Liver (tissue), 9 donors: ENCODE data around the gene SLC27A5. TPM values are rescaled to one million over a fixed set of nuclear protein-coding genes. Genes with fewer than 3 reads are reported as not detected.

Source experiments
- DNase-seq: peaks from one replicate; pipeline ENCODE4 v3.0.0-alpha.2; 2017; ENCODE audit warnings: low spot score
- H3K27ac ChIP-seq, 2 donors: one replicate each; pipeline ENCODE4 v1.7.0; 2013; ENCODE audit warnings: inconsistent platforms in 2 of 2, low read length in 2 of 2, control low read depth in 1 of 2, low read depth in 1 of 2, mild to moderate bottlenecking in 1 of 2
- H3K27me3 ChIP-seq, 4 donors: one replicate each; pipeline versions ENCODE4 v1.6.1 to v1.7.0; 2013; ENCODE audit warnings: low read length in 3 of 4, inconsistent platforms in 1 of 4, mild to moderate bottlenecking in 1 of 4, moderate library complexity in 1 of 4; ENCODE audit not compliant: control insufficient read depth in 4 of 4, insufficient read depth in 4 of 4
- H3K36me3 ChIP-seq, 4 donors: one replicate each; pipeline versions ENCODE4 v1.6.1 to v1.7.0; 2013; ENCODE audit warnings: low read length in 3 of 4, mild to moderate bottlenecking in 3 of 4, low read depth in 1 of 4, moderate library complexity in 1 of 4; ENCODE audit not compliant: control insufficient read depth in 4 of 4, insufficient read depth in 3 of 4
- H3K4me1 ChIP-seq, 4 donors: one replicate each; pipeline versions ENCODE4 v1.6.1 to v1.7.0; 2013; ENCODE audit warnings: low read length in 3 of 4, mild to moderate bottlenecking in 3 of 4, moderate library complexity in 1 of 4; ENCODE audit not compliant: control insufficient read depth in 4 of 4, insufficient read depth in 4 of 4
- H3K4me3 ChIP-seq, 3 donors: one replicate each; pipeline versions ENCODE4 v1.6.1 to v1.7.0; 2013; ENCODE audit warnings: low read length in 3 of 3, control low read depth in 1 of 3, low read depth in 1 of 3, mild to moderate bottlenecking in 1 of 3
- H3K9ac ChIP-seq, 2 donors: one replicate each; pipeline ENCODE4 v1.7.0; 2013; ENCODE audit warnings: low read length in 2 of 2, mild to moderate bottlenecking in 2 of 2, moderate library complexity in 2 of 2, control low read depth in 1 of 2, low read depth in 1 of 2
- H3K9me3 ChIP-seq, 4 donors: one replicate each; pipeline versions ENCODE4 v1.6.1 to v1.7.0; 2013; ENCODE audit warnings: low read length in 3 of 4; ENCODE audit not compliant: control insufficient read depth in 4 of 4
- EGR1 ChIP-seq, 2 donors: IDR thresholded peaks; 2 replicates each; pipeline ENCODE4 v1.6.1; 2016 to 2018; ENCODE audit warnings: antibody characterized with exemption in 2 of 2, low read depth in 2 of 2
- FOXA1 ChIP-seq: IDR thresholded peaks from 2 replicates; pipeline ENCODE4 v1.6.1; 2016; ENCODE audit warnings: antibody characterized with exemption
- FOXA2 ChIP-seq: IDR thresholded peaks from 2 replicates; pipeline ENCODE4 v1.6.1; 2016; ENCODE audit warnings: antibody characterized with exemption
- GABPA ChIP-seq, 2 donors: IDR thresholded peaks in 1 of 2; conservative IDR thresholded peaks in 1 of 2; 2 replicates each; pipeline ENCODE4 v1.6.1; 2016; ENCODE audit warnings: antibody characterized with exemption in 2 of 2, mild to moderate bottlenecking in 1 of 2, moderate library complexity in 1 of 2
- HNF4A ChIP-seq, 2 donors: conservative IDR thresholded peaks; 2 replicates each; pipeline ENCODE4 v1.6.1; 2016; ENCODE audit warnings: antibody characterized with exemption in 2 of 2, mild to moderate bottlenecking in 2 of 2
- HNF4G ChIP-seq: IDR thresholded peaks from 2 replicates; pipeline ENCODE4 v1.6.1; 2016; ENCODE audit warnings: antibody characterized with exemption
- JUND ChIP-seq, 2 donors: IDR thresholded peaks; 2 replicates each; pipeline ENCODE4 v1.6.1; 2016; ENCODE audit warnings: antibody characterized with exemption in 2 of 2
- NR2F2 ChIP-seq: IDR thresholded peaks from 2 replicates; pipeline ENCODE4 v1.6.1; 2016; ENCODE audit warnings: antibody characterized with exemption
- RAD21 ChIP-seq, 2 donors: IDR thresholded peaks; 2 replicates each; pipeline ENCODE4 v1.6.1; 2016; ENCODE audit warnings: antibody characterized with exemption in 2 of 2, mild to moderate bottlenecking in 2 of 2
- REST ChIP-seq: IDR thresholded peaks from 2 replicates; pipeline ENCODE4 v1.6.1; 2016; ENCODE audit warnings: antibody characterized with exemption, mild to moderate bottlenecking
- RXRA ChIP-seq, 2 donors: IDR thresholded peaks; 2 replicates each; pipeline ENCODE4 v1.6.1; 2017 to 2018; ENCODE audit warnings: antibody characterized with exemption in 2 of 2, mild to moderate bottlenecking in 1 of 2
- SP1 ChIP-seq: IDR thresholded peaks from 2 replicates; pipeline ENCODE4 v1.6.1; 2018; ENCODE audit warnings: antibody characterized with exemption, mild to moderate bottlenecking
- TAF1 ChIP-seq: conservative IDR thresholded peaks from 2 replicates; pipeline ENCODE4 v1.6.1; 2016; ENCODE audit warnings: antibody characterized with exemption, mild to moderate bottlenecking
- YY1 ChIP-seq: IDR thresholded peaks from 2 replicates; pipeline ENCODE4 v1.6.1; 2016; ENCODE audit warnings: antibody characterized with exemption, mild to moderate bottlenecking
- WGBS: extraction: QIAGEN DNeasy Blood & Tissue Kit; methylation state at CpG from one replicate; pipeline ENCODE4 v1.1.7; 2013; 5-methylcytosine and 5-hydroxymethylcytosine counted together
- polyA plus RNA-seq, 2 donors: library from polyadenylated mRNA; stranded (reverse) in 1 of 2; unstranded in 1 of 2; fragments of 200-250 nt in 1 of 2; fragments of >200 nt in 1 of 2; fragmentation: Nextera tagmentation in 1 of 2; extraction: Ambion mirVana in 1 of 2; gene quantifications; one replicate each; pipeline versions ENCODE4 v1.2.1 to v1.2.3, GENCODE V29; 2013 to 2015
- total RNA-seq, 2 donors: library from RNA; depleted of rRNA; stranded (reverse); fragments of >200 nt; gene quantifications; one replicate each; pipeline ENCODE4 v1.2.3, GENCODE V29; 2014
- TF ChIP-seq, protein P1 (sequence below): IDR thresholded peaks from 2 replicates; pipeline ENCODE4 v1.6.1; 2016; ENCODE audit warnings: antibody characterized with exemption
- TF ChIP-seq, protein P2 (sequence below): fragments of 150-350 bp; IDR thresholded peaks from 2 replicates; pipeline ENCODE4 v1.5.1; 2017; ENCODE audit warnings: improper control_type of control experiment, low read depth, low read length; ENCODE audit not compliant: missing input control
- TF ChIP-seq, protein P3 (sequence below): IDR thresholded peaks from 2 replicates; pipeline ENCODE4 v1.6.1; 2016; ENCODE audit warnings: antibody characterized with exemption
- TF ChIP-seq, protein P4 (sequence below): IDR thresholded peaks from 2 replicates; pipeline ENCODE4 v1.6.1; 2016; ENCODE audit warnings: antibody characterized with exemption
- donor health status: healthy.
- donor health status: healthy.
- donor health status: healthy.
- donor health status: healthy.
- donor health status: healthy.

The SLC27A5 gene
- total and polyA plus RNA-seq, 4 donors, result 31.9 to 395 (median 321) TPM

DNA sequence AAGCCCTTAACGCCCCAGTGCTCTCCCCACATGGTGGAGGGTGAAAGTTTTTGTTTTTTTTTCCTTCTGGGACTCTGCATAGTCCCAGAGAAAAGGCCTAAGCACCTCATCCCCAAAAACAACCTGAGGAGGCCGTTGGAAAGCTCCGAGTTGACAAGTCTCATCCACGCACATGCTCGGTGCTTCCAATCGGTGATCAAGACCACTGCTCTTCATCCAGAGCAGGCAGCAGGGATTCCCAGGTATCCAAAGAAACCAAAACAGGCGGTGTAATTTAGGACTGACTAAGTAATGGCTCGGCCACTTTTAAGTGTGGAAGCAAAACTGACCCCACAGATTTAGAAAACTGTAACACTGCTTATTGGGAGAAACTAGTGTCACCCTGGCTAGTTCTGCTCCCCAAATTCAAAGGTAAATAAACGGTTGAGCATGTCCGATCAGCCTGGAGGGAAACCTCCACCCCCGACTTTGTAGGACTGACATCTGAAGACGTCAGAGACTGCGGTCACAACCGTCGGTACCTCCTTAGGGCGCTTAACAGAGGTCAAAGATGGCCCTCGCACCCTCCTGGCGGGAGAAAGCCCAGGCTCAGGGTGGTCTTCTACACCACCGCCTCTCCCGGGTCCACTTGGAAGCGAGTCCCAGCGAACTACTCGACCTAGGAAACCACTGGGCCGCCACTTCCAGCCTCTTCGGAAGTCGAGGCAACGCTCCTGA is 36.6 kb downstream of the SLC27A5 start:
- no peaks in the 10 kb centered on the region for H3K27me3 ChIP-seq
- DNase-seq, result no peak
- H3K27ac ChIP-seq, result peak overlapping the region; percentile 87 to 88
- TF ChIP-seq, protein P1, sequence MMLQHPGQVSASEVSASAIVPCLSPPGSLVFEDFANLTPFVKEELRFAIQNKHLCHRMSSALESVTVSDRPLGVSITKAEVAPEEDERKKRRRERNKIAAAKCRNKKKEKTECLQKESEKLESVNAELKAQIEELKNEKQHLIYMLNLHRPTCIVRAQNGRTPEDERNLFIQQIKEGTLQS, result no peak
- TF ChIP-seq RAD21 (IDR thresholded peaks at IDR 0.05) (no peak), RXRA (IDR thresholded peaks at IDR 0.05) (no peak), HNF4A (conservative IDR thresholded peaks at IDR 0.05) (no peak), FOXA2 (no peak), GABPA (IDR thresholded peaks at IDR 0.05 in 1 of 2, conservative IDR thresholded peaks at IDR 0.05 in 1 of 2) (no peak), JUND (IDR thresholded peaks at IDR 0.05) (no peak), TAF1 (no peak), YY1 (no peak), REST (no peak), FOXA1 (no peak), NR2F2 (no peak), SP1 (no peak), HNF4G (no peak), EGR1 (IDR thresholded peaks at IDR 0.05; ENCODE audit: low read depth in 2 of 2) (no peak)
- TF ChIP-seq, protein P2, sequence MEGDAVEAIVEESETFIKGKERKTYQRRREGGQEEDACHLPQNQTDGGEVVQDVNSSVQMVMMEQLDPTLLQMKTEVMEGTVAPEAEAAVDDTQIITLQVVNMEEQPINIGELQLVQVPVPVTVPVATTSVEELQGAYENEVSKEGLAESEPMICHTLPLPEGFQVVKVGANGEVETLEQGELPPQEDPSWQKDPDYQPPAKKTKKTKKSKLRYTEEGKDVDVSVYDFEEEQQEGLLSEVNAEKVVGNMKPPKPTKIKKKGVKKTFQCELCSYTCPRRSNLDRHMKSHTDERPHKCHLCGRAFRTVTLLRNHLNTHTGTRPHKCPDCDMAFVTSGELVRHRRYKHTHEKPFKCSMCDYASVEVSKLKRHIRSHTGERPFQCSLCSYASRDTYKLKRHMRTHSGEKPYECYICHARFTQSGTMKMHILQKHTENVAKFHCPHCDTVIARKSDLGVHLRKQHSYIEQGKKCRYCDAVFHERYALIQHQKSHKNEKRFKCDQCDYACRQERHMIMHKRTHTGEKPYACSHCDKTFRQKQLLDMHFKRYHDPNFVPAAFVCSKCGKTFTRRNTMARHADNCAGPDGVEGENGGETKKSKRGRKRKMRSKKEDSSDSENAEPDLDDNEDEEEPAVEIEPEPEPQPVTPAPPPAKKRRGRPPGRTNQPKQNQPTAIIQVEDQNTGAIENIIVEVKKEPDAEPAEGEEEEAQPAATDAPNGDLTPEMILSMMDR, result no peak
- TF ChIP-seq, protein P3, sequence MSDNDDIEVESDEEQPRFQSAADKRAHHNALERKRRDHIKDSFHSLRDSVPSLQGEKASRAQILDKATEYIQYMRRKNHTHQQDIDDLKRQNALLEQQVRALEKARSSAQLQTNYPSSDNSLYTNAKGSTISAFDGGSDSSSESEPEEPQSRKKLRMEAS, result no peak
- TF ChIP-seq, protein P4, sequence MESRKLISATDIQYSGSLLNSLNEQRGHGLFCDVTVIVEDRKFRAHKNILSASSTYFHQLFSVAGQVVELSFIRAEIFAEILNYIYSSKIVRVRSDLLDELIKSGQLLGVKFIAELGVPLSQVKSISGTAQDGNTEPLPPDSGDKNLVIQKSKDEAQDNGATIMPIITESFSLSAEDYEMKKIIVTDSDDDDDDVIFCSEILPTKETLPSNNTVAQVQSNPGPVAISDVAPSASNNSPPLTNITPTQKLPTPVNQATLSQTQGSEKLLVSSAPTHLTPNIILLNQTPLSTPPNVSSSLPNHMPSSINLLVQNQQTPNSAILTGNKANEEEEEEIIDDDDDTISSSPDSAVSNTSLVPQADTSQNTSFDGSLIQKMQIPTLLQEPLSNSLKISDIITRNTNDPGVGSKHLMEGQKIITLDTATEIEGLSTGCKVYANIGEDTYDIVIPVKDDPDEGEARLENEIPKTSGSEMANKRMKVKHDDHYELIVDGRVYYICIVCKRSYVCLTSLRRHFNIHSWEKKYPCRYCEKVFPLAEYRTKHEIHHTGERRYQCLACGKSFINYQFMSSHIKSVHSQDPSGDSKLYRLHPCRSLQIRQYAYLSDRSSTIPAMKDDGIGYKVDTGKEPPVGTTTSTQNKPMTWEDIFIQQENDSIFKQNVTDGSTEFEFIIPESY, result no peak
- H3K4me1 ChIP-seq, result peaks cover 5 to 21% (median 15%) of the 10 kb centered on the region in 4 donors
- peak overlapping the region; percentile 62 to 78 (median 62) for H3K4me3 ChIP-seq
- peaks cover 0 to 13% (median 3%) of the 10 kb centered on the region in 4 donors for H3K36me3 ChIP-seq
- peak overlapping the region in 1 of 2 donors; percentile 61 for H3K9ac ChIP-seq
- 24% methylated on average over 27 of the region's 27 CpGs for WGBS
- H3K9me3 ChIP-seq, result no peaks in the 10 kb centered on the region
